Measurements from ENCODE around the gene SLCO3A1.

Gene SLCO3A1

DNA sequence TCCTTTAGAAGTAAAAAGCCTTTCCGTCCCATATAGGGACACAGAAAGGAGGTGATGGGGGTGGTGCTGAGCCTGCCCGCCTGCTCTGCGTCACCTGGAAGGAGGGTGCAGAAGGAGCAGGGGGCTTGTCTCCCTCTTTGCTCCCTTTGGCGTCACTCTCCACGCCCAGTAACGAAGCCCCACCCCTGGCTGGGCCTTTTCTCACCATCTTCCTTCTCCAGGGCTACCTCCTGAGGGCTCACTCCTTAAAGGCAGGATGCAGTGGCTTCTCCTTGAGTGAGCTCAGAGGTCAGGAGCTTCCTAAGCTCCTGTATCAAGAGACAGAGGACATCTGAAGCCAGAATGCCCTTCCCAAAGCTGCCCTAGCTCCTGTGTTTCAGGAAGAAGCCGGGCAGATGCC is 31.5 kb downstream of the SLCO3A1 start:
- DNase-seq, result no peak

DNA sequence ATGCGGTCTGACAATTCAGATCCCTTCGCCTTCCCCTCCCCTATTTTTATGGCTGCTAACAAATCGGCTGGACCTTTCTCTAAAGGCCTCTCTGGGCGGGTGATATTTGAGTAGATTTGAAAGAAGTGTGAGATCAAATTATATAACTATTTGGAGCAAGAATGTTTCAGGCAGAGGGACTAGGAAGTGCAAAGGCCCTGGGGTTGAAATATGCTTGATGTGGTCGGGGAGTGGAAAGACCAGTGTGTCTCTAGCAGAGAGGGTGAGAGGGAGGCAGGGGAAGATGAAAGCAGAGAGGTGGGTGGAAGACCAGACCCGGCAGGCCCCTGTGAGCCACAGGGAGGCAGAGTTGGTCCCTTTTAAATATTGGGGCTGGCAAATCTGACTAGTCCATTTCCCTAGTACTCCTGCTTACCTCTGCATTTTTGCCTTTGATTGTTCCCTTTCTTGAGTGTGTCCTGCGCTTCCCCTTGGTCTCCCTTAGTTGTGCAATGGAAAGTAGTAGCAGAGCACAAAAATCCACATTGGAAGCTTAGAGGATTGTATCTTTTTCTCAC is 32.3 kb downstream of the SLCO3A1 start:
- DNase-seq, result no peak

DNA sequence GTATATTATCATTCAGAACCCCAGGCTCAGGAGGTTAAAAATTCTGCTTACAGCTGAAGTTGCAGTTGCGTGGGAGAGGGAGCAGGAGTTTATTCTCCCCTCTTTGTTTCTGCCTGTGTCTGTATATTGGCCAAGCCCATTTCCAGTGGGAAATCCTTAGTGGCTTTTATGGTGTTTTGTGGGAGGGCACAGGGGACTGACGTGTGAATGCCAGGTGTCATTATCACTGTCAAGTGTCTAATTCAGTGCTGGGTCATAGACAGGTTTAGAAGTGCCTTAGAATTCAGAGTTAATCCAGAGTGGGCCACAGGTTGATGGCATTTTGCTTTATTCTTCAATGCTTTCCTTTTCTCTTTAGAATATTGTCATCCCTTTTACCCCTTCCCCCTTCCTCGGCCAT is 33.4 kb downstream of the SLCO3A1 start:
- DNase-seq, result peak; percentile 14

DNA sequence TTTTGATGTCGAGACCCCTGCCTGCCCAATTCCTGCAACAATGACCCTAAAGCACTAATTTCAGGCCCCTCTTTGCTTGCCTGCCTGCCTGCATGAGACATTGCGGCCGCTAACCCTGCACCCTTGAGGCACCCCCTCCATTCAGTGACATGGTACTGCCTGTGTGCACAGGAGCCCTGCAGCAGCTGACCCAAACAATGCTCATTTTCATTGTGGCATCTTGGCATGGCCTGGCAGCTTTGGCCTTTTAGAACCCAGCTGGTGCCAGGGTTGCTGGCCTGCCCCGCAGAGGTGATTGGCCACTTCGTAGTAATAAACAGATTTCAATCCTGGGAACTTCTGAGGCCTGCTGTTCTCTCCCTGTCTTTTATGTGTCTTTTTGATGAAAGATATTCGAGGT is 33.8 kb downstream of the SLCO3A1 start:
- no peak for DNase-seq

DNA sequence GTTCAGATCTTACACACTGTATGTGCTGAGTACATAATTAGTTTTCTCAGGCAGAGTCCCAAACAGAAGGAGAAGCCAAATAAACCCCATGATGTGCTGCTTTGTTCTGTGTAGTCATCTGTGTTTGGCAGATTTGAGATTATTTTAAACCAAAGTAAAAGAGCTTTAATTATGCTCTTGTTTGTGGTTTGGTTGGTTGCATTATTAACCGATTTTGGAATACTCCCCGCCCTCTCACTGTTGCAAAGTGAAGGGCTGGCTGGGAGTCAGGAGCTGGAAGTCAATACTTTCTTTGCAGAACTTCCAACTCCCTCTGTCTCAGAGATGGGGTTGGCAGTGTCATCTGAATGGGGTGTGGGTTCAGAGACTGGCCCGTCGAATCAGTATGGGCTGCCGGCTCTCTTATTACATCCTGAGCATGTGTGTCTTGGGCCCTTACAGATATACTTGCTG is 34.4 kb downstream of the SLCO3A1 start:
- DNase-seq, result no peak

DNA sequence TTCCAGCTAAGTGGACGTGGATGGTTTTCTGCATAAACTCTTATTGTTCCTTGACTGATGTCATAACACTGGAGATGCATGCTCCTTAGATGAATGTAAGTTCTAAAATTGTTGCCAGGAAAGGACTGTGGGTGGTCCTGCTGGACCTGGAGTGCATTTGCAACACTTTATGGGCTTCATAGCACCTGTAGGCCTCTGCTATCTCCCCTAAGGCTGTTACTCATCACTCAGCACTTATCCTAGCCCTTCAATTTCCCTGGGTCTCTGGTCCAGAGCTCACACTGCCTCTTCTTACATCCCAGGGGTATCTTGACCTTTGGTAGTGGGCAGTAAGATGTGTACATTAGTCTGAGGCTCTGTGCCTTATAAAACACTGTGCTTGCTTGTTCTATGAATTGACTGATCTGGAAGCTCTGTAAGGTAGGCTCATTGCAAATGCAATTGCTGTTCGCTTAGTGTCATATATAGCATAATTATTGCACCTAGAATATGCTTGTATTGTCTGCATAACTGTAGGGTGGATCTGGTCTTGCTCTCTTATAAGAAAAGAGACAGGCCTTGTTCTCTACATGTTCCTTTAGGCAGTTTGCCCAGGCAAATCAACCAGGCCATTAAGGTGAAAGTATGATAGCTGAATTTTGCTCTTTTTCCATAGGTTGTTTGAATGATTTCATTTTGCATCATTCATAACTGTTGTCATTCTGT is 35.8 kb downstream of the SLCO3A1 start:
- DNase-seq, result no peak

DNA sequence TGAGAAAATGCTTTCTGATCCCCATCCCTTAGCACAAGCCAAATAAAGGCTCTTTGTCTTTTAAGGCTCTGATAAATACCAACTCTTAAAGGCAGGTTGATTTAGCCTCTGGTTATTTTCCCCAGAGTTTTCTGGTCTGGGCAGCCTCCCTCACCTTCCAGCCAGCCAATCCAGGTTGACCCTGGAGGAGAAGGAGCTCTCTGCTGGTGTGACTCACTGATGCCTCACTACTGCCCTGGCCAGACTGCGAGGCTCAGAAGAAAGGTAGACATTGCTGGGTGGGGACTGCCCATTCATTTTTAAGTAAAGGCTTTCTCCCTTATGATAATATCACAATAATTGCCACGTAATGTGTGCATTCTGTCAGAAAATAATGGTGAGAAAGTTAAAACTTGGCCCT is 37.1 kb downstream of the SLCO3A1 start:
- DNase-seq, result no peak

DNA sequence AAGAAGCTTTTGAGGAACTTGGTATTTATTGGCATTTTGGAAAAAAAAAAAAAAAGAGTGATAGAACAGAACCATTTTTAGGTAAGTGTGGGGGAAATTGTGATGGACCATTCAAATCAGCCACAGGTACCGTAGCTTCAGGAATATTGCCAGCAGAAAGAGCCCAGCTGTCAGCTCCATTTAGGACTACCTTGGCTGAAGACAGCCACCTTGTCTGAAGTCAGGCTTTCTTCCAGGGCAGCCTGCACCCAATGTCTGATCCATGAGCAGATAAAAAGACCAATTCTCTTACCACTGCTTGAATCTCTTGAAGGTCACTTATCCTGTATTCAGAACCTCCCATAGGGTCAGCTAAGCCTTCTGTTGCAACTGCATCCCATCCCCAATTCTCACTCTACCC is 37.6 kb downstream of the SLCO3A1 start:
- no peak for DNase-seq

DNA sequence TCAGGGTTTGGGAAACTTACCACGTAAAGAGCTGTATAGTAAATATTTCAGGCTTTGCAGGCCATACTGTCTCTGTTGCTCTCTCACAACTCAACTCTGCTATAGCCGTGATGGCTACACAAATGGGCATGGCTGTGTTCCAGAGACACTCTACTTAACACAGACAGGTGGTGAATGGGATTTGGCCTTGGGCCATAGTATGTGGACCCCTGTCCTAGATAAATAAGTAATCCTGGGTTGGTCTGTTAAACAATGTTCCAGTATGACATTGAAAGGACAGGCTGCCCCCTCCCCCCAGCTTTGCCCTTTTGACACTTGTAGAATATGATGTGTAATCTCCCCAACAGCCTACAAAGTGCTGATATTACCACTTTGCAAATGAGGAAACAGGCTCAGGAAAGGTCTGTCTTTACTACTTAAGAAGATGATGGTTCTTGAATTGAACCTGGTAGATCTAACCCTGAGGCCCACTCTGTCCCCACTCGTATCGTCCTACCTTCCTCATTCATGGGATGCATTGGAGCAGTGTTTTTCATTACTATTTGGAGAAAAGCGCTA is 38.4 kb downstream of the SLCO3A1 start:
- DNase-seq, result no peak

DNA sequence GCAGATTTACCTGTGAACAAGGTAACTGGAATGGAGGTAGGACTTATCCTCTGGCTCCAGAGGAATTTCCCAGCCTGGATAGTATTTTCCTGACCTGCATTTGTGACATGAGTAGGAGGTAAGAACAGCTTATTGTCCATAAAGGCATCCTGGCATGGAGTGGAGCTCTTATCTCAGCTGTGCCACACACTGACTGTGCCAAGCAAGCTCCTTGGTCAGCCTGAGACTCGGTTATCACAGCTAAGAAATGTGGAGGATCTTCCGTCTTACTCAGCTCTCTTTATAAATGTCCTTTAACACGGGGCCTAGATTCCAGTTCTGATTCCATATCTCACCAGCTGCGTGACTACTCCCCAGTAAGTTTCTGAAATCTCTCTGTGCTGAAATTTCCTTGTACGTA is 38.9 kb downstream of the SLCO3A1 start:
- DNase-seq, result no peak

DNA sequence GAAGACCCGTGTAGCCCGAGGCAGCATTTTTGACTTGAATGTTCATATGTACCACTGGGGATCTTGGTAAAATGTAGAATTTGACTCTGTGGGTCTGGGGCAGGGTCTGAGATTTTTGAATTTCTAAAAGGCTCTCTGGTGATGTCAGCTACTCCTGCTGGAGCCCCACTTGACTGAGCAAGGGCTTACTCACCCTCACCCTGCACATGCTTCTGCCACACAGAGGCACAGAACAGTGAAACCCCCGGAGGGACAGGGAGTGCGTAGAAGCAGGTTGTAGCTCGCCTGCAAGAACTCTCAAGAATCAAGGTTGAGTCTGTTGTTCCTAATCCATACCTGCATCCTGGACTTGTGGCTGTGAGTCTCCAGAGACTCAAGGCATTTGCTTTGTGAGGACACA is 41.1 kb downstream of the SLCO3A1 start:
- DNase-seq, result no peak

DNA sequence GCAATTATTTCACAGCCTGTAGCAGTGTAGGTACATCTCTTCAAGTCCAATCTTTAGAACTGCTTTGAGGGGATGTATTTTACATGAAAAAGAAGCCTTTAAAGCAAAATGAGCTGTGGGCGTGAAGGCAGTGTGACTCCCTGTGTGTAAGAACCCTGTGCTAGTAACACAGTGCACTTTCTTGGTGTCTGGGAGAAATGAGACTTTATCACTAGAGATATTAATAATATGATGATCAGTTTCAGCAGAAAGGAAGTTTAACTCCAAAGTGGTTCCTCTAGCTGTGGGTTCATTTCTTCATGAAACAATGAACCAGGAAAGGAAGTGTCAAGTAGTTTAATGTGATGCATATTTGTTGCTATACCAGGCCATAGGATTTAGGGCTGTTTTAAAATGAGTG is 41.5 kb downstream of the SLCO3A1 start:
- DNase-seq, result no peak

DNA sequence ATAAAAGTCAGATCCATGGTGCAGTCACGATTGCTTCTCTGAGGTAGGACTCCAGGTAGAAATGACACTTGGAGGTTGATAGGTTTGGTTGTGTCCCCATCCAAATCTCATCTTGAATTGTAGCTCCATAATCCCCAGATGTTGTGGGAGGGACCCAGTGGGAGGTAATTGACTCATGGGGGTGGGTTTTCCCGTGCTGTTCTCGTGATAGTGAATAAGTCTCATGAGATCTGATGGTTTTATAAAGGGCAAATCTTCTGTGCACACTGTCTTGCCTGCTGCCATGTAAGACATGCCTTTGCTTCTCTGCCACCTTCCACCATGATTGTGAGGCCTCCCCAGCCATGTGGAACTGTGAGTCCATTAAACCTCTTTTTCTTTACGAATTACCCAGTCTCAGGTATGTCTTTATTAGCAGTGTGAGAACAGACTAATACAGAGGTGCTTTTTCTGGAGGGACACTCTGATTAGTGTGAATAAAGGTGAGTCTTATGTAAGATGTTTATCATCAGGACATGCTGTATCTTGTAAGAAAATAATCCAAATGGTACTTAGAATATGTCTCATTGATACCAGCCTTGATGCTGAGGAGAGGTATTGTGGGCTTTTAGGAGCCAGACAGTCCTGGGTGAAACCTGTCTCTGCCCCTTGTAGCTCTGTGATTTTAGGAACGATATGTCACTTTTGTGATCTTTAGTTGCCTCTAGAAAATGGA is 43.0 kb downstream of the SLCO3A1 start:
- DNase-seq, result no peak

DNA sequence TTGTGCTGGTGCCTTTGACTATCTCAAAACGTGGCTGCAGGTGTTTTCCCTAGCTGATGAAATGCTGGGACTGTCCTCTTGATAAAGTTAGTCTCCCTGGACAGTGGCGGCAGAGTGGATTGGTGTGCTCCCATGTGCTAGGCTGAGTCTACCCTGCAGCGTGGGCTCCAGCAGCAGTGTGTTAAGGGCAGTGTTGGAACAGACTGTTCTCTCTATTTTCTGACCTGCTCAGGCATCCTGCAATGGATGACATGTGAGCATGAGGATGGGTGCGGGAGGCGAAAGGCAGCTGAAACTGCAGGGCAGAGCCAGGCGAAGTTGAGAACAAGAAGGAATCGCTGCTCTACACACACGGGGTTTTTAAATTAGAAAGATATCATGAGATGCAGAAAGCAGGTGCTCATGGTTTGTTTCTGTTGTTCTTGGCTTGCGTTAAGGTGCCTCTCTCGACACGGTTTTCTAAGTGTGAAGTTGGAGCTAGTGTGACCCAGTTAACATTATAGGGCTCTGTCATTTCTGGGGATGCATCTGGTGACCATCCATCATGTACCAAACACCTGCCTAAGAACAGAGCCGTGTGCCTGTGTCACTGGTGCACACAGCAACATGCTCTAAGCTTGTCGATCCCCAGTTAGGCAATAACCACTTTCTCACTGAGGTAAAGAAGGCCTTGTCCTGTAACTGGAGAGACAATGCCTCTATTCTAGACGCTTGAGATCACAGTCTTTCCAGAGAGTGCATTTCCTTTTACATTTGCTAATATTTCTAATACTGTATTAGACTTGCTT is 44.3 kb downstream of the SLCO3A1 start:
- DNase-seq, result no peak

DNA sequence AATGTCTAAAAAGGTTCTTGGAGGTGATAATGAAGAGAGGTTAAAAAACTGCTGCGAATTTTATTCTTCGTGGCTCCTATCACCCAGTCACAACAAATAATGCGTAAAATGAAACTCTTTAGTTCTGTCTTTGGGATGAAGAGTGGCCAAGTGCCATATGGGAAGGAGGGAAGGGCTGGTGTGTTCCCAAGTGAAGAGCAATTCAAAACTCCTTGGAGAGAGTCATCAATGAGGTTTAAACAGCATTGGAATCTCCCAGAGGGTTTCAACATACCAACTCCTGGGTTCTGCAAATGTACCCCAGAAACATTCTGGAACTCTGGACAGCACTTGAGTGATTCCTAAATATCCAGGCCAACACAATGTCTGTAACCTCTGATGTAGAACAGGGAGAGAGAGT is 45.3 kb downstream of the SLCO3A1 start:
- no peak for DNase-seq

DNA sequence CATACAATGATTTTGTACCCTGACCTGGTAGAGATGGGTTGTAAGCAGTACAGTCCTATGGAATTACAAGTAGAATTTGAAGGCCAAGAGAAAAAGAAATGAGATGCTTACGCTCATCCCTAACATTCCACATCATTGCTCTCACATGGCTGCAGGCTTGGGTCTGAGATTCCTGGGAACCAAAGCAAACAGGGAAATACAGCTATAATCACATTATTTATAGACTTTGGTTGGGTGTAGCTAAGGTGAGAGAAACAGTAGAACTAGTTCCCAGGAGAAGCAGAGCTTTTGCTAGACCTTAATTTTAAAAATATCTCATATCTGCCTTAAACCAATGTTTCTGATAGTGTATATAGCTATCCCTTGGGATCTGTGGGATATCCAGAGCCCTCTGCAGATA is 51.4 kb downstream of the SLCO3A1 start:
- no peak for DNase-seq

DNA sequence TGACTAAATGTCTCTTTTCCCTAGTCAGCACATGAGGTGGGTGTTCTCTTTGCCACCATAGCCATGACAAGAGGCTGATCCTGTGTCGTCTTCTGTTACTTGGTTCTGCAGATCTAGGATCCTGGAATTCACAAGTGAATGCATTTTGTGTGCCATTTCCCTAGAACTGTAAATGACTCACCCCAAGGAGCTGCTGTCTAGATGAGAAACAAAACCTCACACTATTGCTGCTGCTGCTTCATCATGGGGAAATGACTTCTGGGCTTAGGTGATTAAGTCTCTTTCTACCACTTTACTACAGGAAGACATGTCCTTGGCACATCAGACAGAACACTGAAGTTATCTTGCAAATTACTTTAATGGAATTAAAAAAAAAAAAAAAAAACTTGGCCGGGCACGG is 54.9 kb downstream of the SLCO3A1 start:
- DNase-seq, result no peak

DNA sequence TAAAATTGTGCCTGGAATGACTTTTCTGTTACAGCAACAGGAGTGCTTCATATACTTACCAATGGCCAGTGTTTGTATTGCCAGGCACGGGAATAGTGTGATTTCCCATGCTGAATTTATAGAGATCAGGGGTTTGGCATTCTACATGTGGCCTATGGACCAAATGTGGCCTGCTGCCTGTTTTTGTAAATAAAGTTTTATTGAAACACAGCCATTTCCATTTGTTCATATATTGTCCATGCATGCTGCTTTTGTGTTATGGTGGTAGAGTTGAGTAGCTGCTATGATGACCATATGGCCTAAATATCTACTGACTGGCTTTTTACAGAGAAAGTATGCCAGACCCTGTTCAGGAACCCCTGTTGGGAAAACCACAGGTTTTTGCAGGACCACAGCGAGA is 55.6 kb downstream of the SLCO3A1 start:
- no peak for DNase-seq

DNA sequence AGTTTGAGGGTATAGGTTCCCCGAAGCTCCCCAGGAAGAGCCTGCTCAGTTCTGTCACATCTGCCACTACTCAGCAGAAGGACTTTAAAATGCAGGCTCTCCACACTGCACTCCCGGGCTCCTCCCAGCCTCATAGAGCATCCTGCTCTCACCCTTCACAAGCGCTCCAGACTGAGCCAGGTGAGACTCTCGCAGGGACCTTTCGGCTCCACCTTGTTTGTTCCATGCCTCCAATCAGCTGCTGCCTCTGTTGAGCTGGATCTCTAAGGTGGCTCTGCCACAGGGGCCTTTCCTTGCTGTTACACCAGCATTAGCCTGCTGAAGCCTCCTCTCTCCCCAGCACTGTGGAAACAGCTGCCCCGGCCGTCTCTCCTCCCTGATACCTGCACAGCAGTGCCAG is 56.1 kb downstream of the SLCO3A1 start:
- peak; percentile 59 for DNase-seq

DNA sequence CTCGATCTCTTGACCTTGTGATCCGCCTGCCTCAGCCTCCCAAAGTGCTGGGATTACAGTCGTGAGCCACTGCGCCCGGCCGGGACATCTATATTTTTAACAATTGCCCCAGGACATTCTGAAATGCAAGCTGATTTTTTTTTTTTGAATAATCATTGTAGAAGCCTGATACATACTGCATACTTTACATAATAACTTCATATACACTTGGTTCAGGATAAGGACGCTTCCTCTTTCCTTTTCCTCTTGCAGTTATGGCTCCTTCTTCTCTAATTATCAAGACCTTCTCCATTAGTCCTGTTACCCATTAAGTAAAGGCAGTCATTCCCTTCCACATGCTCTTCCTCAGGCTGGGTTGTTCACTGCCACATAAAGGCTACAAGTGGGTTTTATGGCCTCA is 58.3 kb downstream of the SLCO3A1 start:
- DNase-seq, result no peak

DNA sequence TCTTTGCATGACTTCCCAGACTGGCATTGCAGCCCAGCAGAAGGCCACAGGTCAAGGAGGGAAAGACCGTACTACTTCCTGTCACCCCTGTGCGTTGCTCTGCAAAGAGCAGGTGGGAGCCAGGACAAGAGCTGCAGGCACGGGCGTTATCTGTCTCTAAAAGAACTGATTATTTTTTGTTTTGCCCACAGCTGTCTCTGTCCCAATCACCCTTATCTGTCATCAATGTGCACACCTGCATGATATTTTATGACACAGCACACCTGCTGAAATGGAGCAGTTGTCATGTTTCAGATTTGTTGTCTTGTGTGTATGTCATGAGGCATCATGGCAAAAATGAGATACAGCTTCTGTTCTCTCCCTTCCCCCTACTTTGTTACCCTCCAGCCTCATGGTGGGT is 58.8 kb downstream of the SLCO3A1 start:
- no peak for DNase-seq

DNA sequence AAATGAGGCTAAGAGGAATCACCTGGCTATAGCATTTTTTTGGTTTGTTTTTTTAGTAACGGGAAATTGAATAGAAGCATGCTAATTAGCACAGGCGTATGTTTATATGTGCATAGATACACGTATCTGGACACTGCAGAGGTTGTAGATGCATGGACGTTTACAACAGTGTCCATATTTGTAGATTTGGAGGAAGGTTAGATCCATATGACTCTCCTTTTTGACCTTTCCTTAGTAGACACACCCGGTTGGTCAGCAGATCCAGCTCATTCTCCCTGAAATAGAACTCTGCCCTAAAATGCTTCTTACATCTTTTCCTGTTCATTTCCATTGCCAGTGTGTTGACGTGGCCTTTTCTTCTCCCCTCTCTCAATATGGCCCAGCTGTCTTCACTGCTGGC is 60.1 kb downstream of the SLCO3A1 start:
- no peak for DNase-seq

DNA sequence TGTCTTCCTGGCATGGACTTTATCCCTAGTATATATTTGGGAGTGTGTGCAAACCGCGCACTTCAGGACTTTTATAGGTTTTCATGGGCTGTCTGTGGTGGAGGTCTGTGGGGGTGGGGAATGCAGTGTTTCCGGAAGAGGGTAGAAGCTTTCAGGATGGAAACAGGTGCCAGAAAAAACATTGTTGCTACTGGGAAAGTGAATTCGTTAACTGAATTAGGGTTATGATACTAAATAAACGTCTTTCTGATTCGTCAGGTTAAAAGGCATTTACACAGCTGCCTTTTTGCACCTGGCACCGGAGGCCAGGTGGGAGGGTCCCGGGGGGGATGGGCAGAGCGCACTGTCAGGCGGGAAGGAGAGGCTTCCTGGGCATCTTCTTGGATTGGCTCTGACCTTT is 62.1 kb downstream of the SLCO3A1 start:
- DNase-seq, result peak; percentile 76

All from NCI-H1436 (cell line).